ENCODE data around the gene CNOT1.
A peak's percentile ranks its signal among the peaks of the same experiment; 100 is the strongest.

The CNOT1 gene

DNA sequence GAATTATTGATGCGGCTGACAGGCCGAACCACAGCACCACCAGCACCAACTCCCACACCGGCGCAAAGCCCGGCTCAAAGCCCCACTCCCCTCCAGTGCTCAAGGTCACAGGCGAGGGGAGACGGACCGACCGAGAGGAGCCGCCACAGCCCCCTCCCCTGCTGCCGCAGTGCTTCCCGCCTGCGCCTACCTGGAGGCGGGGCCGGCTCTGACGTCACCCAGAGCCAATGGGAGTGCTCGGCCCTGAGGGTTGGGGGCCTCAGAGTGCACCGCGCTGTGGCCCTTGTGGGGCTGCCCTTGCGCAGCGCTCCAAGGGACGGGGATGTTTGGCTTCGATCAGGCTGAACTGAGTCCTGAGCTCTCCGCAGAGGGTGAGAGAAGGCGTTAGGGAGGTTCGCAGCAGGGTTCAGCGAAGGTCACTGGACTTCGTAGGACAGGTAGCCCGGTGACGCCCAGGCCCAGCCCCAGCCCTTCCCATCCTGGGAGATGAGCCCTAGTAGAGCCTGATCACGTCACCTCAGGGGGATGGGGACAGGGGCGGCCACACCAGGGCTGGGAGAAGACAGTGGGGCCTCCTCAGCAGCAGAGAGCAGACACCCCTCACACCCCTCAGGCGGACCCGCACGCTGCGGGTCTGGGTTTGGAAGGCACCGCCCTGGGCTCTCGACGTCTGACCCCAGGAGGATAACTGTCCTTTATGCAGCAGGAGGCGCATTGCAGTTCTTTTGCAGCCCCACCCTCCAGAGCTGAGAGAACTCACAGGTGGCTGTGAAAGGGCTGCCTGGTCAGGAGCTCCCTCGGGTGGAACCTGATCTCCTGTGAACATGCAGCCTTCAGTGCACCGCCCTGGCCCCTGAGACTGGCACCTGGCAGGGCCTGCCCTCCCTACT is 128.1 kb downstream of the CNOT1 start:
- 0 out of 2 replicates have a peak overlapping the region, but pooled peaks have one; percentile 9 for H2AFZ ChIP-seq (ENCODE audit: low read length)
- peak; percentile 63 for DNase-seq

DNA sequence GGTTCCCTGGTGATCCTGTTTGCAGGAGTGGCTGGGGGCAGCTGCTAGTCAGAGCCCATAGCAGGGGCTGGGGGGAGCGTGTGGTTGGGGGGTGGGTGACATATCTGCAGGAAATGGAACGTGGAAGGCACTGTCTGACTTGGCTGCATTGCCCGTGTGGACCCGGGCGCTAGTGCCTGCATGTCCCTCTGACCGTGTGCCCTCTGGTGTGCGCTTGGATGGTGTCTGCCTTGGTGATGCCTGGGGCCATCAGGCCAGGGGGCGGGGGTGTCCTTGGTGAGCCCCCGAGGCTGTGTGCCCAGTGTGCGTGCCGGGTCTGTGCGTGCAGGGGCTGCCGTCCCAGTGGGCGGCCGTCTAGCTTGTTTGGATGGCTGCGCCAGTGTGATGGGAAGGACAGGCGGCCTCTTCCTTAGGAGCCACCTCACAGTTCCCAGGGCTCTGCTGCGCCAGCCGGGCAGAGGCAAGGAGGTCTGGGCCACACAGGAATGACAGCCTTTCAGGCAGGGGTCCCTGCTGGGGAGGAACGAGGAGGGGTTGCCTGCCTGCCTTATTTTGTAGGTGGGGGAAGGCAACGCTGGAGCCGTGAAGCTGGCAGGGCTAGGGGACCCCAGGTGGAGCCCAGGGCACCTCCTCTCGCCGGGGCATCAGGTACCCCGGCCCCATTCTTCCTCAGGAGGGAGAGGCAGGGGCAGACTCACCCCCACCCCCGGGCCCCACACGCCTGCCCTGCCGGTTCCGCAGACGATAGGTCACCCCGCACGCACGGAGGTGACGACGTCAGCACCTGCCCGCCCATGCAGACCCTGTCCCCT is 129.0 kb downstream of the CNOT1 start:
- no peaks in the 10 kb centered on the region for H3K79me2 ChIP-seq (ENCODE audit: low read length)
- H3F3A ChIP-seq (ENCODE audit: insufficient read depth, low read length), result peaks cover 10% of the 10 kb centered on the region
- H3K9me2 ChIP-seq (replicated peaks; ENCODE audit: insufficient read depth, low read length), result no peaks in the 10 kb centered on the region
- DNase-seq, result no peak
- peak overlapping the region; percentile 38; the same call in 1 of the 2 replicates for H3K4me2 ChIP-seq (ENCODE audit: low read depth, low read length)
- no peak overlapping the region for H3K27ac ChIP-seq (ENCODE audit: low read length)
- no peaks in the 10 kb centered on the region for H3K9me3 ChIP-seq (replicated peaks; ENCODE audit: insufficient read depth, low read length)
- no peak overlapping the region; the same call in 1 of the 2 replicates for H3K4me3 ChIP-seq (ENCODE audit: low read length)
- TF ChIP-seq EZH2phosphoT487 (IDR thresholded peaks at IDR 0.05; ENCODE audit: low read length) (no peak), EZH2 (optimal IDR thresholded peaks at IDR 0.05; ENCODE audit: low read depth, low read length) (no peak)
- TF ChIP-seq, protein P1, sequence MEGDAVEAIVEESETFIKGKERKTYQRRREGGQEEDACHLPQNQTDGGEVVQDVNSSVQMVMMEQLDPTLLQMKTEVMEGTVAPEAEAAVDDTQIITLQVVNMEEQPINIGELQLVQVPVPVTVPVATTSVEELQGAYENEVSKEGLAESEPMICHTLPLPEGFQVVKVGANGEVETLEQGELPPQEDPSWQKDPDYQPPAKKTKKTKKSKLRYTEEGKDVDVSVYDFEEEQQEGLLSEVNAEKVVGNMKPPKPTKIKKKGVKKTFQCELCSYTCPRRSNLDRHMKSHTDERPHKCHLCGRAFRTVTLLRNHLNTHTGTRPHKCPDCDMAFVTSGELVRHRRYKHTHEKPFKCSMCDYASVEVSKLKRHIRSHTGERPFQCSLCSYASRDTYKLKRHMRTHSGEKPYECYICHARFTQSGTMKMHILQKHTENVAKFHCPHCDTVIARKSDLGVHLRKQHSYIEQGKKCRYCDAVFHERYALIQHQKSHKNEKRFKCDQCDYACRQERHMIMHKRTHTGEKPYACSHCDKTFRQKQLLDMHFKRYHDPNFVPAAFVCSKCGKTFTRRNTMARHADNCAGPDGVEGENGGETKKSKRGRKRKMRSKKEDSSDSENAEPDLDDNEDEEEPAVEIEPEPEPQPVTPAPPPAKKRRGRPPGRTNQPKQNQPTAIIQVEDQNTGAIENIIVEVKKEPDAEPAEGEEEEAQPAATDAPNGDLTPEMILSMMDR (IDR thresholded peaks at IDR 0.05; ENCODE audit: low read length), result no peak
- H3K4me1 ChIP-seq (ENCODE audit: low read length), result peaks cover 26% of the 10 kb centered on the region
- no peaks in the 10 kb centered on the region for H3K36me3 ChIP-seq (replicated peaks; ENCODE audit: insufficient read depth, low read length)
- H3K9ac ChIP-seq (ENCODE audit: low read length), result no peak overlapping the region; the same call in 1 of the 2 replicates
- no peak overlapping the region for H2AFZ ChIP-seq (ENCODE audit: low read length)
- H4K20me1 ChIP-seq (ENCODE audit: insufficient read depth, low read length), result no peaks in the 10 kb centered on the region
- no peaks in the 10 kb centered on the region for H3K27me3 ChIP-seq (replicated peaks; ENCODE audit: insufficient read depth, low read length)

More for the DNA sequence above, 128.1 kb downstream of the CNOT1 start:
- no peaks in the 10 kb centered on the region for H3K79me2 ChIP-seq (ENCODE audit: low read length)
- H3K4me1 ChIP-seq (ENCODE audit: low read length), result peaks cover 17% of the 10 kb centered on the region
- H3K27ac ChIP-seq (ENCODE audit: low read length), result no peak overlapping the region
- peak overlapping the region; percentile 38; the same call in 1 of the 2 replicates for H3K4me2 ChIP-seq (ENCODE audit: low read depth, low read length)
- H3K4me3 ChIP-seq (ENCODE audit: low read length), result peak overlapping the region; percentile 11; the same call in 1 of the 2 replicates
- H3K9me2 ChIP-seq (replicated peaks; ENCODE audit: insufficient read depth, low read length), result no peaks in the 10 kb centered on the region
- no peaks in the 10 kb centered on the region for H3K36me3 ChIP-seq (replicated peaks; ENCODE audit: insufficient read depth, low read length)
- H3F3A ChIP-seq (ENCODE audit: insufficient read depth, low read length), result peaks cover 8% of the 10 kb centered on the region
- no peaks in the 10 kb centered on the region for H3K9me3 ChIP-seq (replicated peaks; ENCODE audit: insufficient read depth, low read length)
- H3K27me3 ChIP-seq (replicated peaks; ENCODE audit: insufficient read depth, low read length), result no peaks in the 10 kb centered on the region
- no peak for TF ChIP-seq EZH2phosphoT487 (IDR thresholded peaks at IDR 0.05; ENCODE audit: low read length)
- no peak for TF ChIP-seq EZH2 (optimal IDR thresholded peaks at IDR 0.05; ENCODE audit: low read depth, low read length)
- TF ChIP-seq, protein P1 (IDR thresholded peaks at IDR 0.05; ENCODE audit: low read length), result no peak
- H4K20me1 ChIP-seq (ENCODE audit: insufficient read depth, low read length), result no peaks in the 10 kb centered on the region
- peak overlapping the region; percentile 19; the same call in 1 of the 2 replicates for H3K9ac ChIP-seq (ENCODE audit: low read length)

DNA sequence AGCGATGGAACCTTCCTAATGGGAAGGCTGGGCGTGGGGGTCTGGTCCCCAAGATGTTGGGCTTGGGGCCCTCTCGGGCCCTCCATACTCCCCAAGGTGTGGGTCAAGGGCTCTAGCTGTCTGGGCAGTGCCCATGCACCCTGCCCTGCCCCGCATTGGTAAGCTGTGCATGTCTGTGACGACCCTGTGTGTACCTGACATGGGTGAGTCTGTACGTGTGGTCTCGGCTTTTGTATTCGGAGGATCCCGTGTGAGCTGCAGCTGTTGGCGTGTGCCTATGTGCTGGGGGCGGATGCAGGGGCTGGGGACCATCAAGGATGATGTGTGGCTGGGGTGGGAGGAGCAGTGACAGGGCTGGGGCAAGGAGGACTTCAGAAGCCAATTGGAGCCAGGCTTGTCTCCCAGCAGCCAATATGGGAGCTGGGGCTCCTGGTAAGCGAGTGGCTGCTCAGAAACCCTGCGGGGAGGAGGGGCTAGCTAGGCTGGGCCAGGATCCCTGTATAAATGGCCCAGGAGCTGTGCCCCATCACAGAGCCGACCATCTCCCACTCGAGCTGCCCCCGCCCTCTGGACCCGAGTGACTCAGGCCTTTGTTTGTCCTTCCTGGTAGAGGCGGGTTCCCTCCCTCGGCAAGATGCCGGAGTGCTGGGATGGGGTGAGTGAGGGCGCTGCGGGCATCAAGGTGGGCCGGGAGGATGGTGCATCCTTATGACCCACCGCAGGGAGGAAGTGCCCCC is 129.8 kb downstream of the CNOT1 start, which contains the start of gene NDRG4:
TSS of gene NDRG4 (plus strand) at position 529 of the 737 bp plus-strand sequence. CDS start at position 635, 106 bp downstream.
- Histone ChIP-seq H3K4me3 (ENCODE audit: low read length) (no peak within 1 kb of the TSS), H4K20me1 (ENCODE audit: insufficient read depth, low read length) (no peaks in the 10 kb centered on the region), H3K27me3 (replicated peaks; ENCODE audit: insufficient read depth, low read length) (no peaks in the 10 kb centered on the region), H3K9me2 (replicated peaks; ENCODE audit: insufficient read depth, low read length) (no peaks in the 10 kb centered on the region), H3K4me1 (ENCODE audit: low read length) (peaks cover 32% of the 10 kb centered on the region), H3K4me2 (ENCODE audit: low read depth, low read length) (0 out of 2 replicates have a peak within 1 kb of the TSS, but pooled peaks have one; percentile 38), H3K9me3 (replicated peaks; ENCODE audit: insufficient read depth, low read length) (no peaks in the 10 kb centered on the region), H3K36me3 (replicated peaks; ENCODE audit: insufficient read depth, low read length) (no peaks in the 10 kb centered on the region), H3K9ac (ENCODE audit: low read length) (no peak within 1 kb of the TSS), H3K27ac (ENCODE audit: low read length) (no peak within 1 kb of the TSS), H3K79me2 (ENCODE audit: low read length) (no peaks in the 10 kb centered on the region), H2AFZ (ENCODE audit: low read length) (no peak within 1 kb of the TSS), H3F3A (ENCODE audit: insufficient read depth, low read length) (peaks cover 10% of the 10 kb centered on the region)
- no peak for DNase-seq
- no peak for TF ChIP-seq EZH2phosphoT487 (IDR thresholded peaks at IDR 0.05; ENCODE audit: low read length)
- TF ChIP-seq, protein P1 (IDR thresholded peaks at IDR 0.05; ENCODE audit: low read length), result no peak
- TF ChIP-seq EZH2 (optimal IDR thresholded peaks at IDR 0.05; ENCODE audit: low read depth, low read length), result no peak

All from MM.1S (cell line).